Endothelial cell of umbilical vein (primary cell): ENCODE measurements around the gene COL17A1. TPM values are rescaled to one million over a fixed set of nuclear protein-coding genes. Genes with fewer than 3 reads are reported as not detected.
A peak's percentile ranks its signal among the peaks of the same experiment; 100 is the strongest.

Experiments used
- BruUV-seq: library from RNA; stranded (reverse); fragments of 400-500 nt; replicated peaks from 2 replicates; lab custom pipeline; 2021; lab: Mats Ljungman, UMichigan
- CTCF ChIA-PET: fragments of 300-600, 350-600 bp; sonication (Branson Sonifier 250); formaldehyde crosslinking; loops from one replicate; lab custom pipeline; 2021; ENCODE audit warnings: antibody characterized with exemption, inconsistent platforms; lab: Charles Lee
- POLR2A ChIA-PET: fragments of 300-600, 350-600 bp; sonication (Branson Sonifier 250); formaldehyde crosslinking; loops from one replicate; lab custom pipeline; 2021; ENCODE audit warnings: antibody characterized with exemption, inconsistent platforms; lab: Charles Lee
- DNase-seq: peaks from one replicate; pipeline ENCODE4 v3.0.0-alpha.2; 2011; ENCODE audit warnings: low read depth, low spot score
- FAIRE-seq: peaks from 2 replicates; lab custom pipeline; 2011; peaks lifted over from hg19 to GRCh38; lab: Jason Lieb, UNC
- H2AFZ ChIP-seq: 2 replicates; pipeline ENCODE4 v1.6.0; 2012; ENCODE audit warnings: low read depth, low read length, control low read depth, inconsistent platforms
- H3K27ac ChIP-seq: 2 replicates; pipeline ENCODE4 v1.5.1; 2011; ENCODE audit warnings: low read depth, mild to moderate bottlenecking, control low read depth, low read length, moderate library complexity; ENCODE audit not compliant: insufficient read depth
- H3K27me3 ChIP-seq, 2 experiments: 2 replicates each; pipeline versions ENCODE4 v1.6.0 to v1.6.1; 2011; ENCODE audit warnings: low read length in 2 of 2, mixed read lengths in 1 of 2; ENCODE audit not compliant: control insufficient read depth in 2 of 2, insufficient read depth in 2 of 2
- H3K36me3 ChIP-seq, 2 experiments: 2 replicates in 1 of 2; 3 replicates in 1 of 2; pipeline ENCODE4 v1.5.1; 2011; ENCODE audit warnings: low read length in 2 of 2, mild to moderate bottlenecking in 1 of 2, moderate library complexity in 1 of 2; ENCODE audit not compliant: control insufficient read depth in 2 of 2, insufficient read depth in 2 of 2; ENCODE audit errors: extremely low read depth in 1 of 2
- H3K4me1 ChIP-seq: 3 replicates; pipeline ENCODE4 v1.5.1; 2011; ENCODE audit warnings: mild to moderate bottlenecking, low read length; ENCODE audit not compliant: control insufficient read depth, insufficient read depth; ENCODE audit errors: extremely low read depth
- H3K4me2 ChIP-seq: 2 replicates; pipeline ENCODE4 v1.6.1; 2011; ENCODE audit warnings: low read length, control low read depth, mixed read lengths; ENCODE audit not compliant: insufficient read depth
- H3K4me3 ChIP-seq, 3 experiments: fragments of 200-600 bp in 1 of 3; sonication (generic), shearing (Covaris generic) in 1 of 3; replicated peaks in 1 of 3; 2 replicates each; pipeline ENCODE4 v1.5.1; 2011 to 2016; ENCODE audit warnings: control low read depth in 3 of 3, low read length in 3 of 3, mild to moderate bottlenecking in 2 of 3, inconsistent platforms in 1 of 3, low read depth in 1 of 3, moderate library complexity in 1 of 3; ENCODE audit not compliant: insufficient read depth in 1 of 3
- H3K79me2 ChIP-seq: 2 replicates; pipeline ENCODE4 v1.6.0; 2012; ENCODE audit warnings: low read length, inconsistent platforms; ENCODE audit not compliant: control insufficient read depth, insufficient read depth
- H3K9ac ChIP-seq: replicated peaks from 2 replicates; pipeline ENCODE3; 2011; ENCODE audit warnings: low read length, control low read depth; ENCODE audit not compliant: insufficient read depth; ENCODE audit errors: extremely low read depth
- H3K9me1 ChIP-seq: replicated peaks from 3 replicates; pipeline ENCODE4 v1.6.0; 2011; ENCODE audit warnings: mild to moderate bottlenecking, low read length; ENCODE audit not compliant: control insufficient read depth, insufficient read depth; ENCODE audit errors: extremely low read depth
- H3K9me3 ChIP-seq: replicated peaks from 2 replicates; pipeline ENCODE4 v1.5.1; 2012; ENCODE audit warnings: low read length, inconsistent platforms; ENCODE audit not compliant: control insufficient read depth, insufficient read depth
- H4K20me1 ChIP-seq: replicated peaks from 2 replicates; pipeline ENCODE3; 2011; ENCODE audit warnings: mild to moderate bottlenecking, low read length; ENCODE audit not compliant: control insufficient read depth, insufficient read depth; ENCODE audit errors: extremely low read depth
- CTCF ChIP-seq, 2 donors: IDR thresholded peaks; 1 replicate in 1 of 2; 2 replicates in 1 of 2; pipeline ENCODE4 v1.5.1; 2011; ENCODE audit warnings: low read length in 2 of 2, mild to moderate bottlenecking in 2 of 2, moderate library complexity in 2 of 2, control low read depth in 1 of 2, inconsistent platforms in 1 of 2, low read depth in 1 of 2; ENCODE audit not compliant: insufficient read depth in 1 of 2; ENCODE audit errors: extremely low read depth in 1 of 2
- EZH2 ChIP-seq: IDR thresholded peaks from 2 replicates; pipeline ENCODE4 v1.6.1; 2012; ENCODE audit warnings: borderline replicate concordance, low read depth, mild to moderate bottlenecking, moderate library complexity, low read length, inconsistent platforms; ENCODE audit not compliant: severe bottlenecking
- FOS ChIP-seq: IDR thresholded peaks from 2 replicates; pipeline ENCODE4 v1.6.1; 2011; ENCODE audit warnings: mild to moderate bottlenecking, low read length, moderate library complexity, borderline replicate concordance; ENCODE audit not compliant: insufficient read depth
- GATA2 ChIP-seq: IDR thresholded peaks from 2 replicates; pipeline ENCODE4 v1.7.0; 2011; ENCODE audit warnings: low read depth, mild to moderate bottlenecking, moderate library complexity, mixed read lengths, low read length; ENCODE audit not compliant: insufficient read length, insufficient read depth
- JUN ChIP-seq: IDR thresholded peaks from 2 replicates; pipeline ENCODE4 v1.6.1; 2011; ENCODE audit warnings: borderline replicate concordance, low read depth; ENCODE audit not compliant: insufficient read length, insufficient read depth
- MAX ChIP-seq: IDR thresholded peaks from 2 replicates; pipeline ENCODE4 v1.6.1; 2011; ENCODE audit not compliant: insufficient read depth, insufficient read length
- MYC ChIP-seq: IDR thresholded peaks from one replicate; pipeline ENCODE4 v1.6.1; 2011; ENCODE audit warnings: mild to moderate bottlenecking, low read depth, low read length
- POLR2A ChIP-seq: IDR thresholded peaks from 2 replicates; pipeline ENCODE4 v1.6.1; 2012; ENCODE audit warnings: low read depth, mild to moderate bottlenecking, control low read depth, low read length
- POLR2AphosphoS5 ChIP-seq: IDR thresholded peaks from 2 replicates; pipeline ENCODE4 v1.6.1; 2012; ENCODE audit warnings: low read depth, mild to moderate bottlenecking, control low read depth, low read length, moderate library complexity; ENCODE audit not compliant: insufficient read depth
- dilution Hi-C: fragments of 300-500 bp; cut with MboI; formaldehyde crosslinking; loops from one replicate; pipeline ENCODE4 v1.15.0; 2019; ENCODE audit warnings: low sequenced_read_pairs; ENCODE audit not compliant: extremely low pct_ligation_motif_present
- intact Hi-C: fragments of 100-400 bp; cut with micrococcal nuclease; formaldehyde crosslinking; loops from one replicate; pipeline ENCODE4 v1.10.0; 2022
- polyA plus RNA-seq, 4 experiments: library from polyadenylated mRNA; depleted of rRNA in 3 of 4; stranded (reverse) in 3 of 4; unstranded in 1 of 4; fragments of >200 nt; gene quantifications; 2 replicates each; pipeline versions ENCODE4 v1.2.1 to v1.2.3, GENCODE V29; 2011 to 2012; ENCODE audit warnings: missing spikeins in 1 of 4
- total RNA-seq: library from RNA; stranded (reverse); gene quantifications from 2 replicates; pipeline ENCODE4 v1.2.3, GENCODE V29; 2021

Gene COL17A1
- total and polyA plus RNA-seq, 2 donors (not counting 3 experiments of a cell fraction or from before 2014, with no cell fraction given) = 0.57 to 1.3 TPM

- ChIA-PET POLR2A (no interaction called here), CTCF (interaction anchor here (0.7 to 4.4 kb wide), 8 partner anchors 9 to 193 kb away, joined by 3 to 34 read pairs (median 8); partner anchors contain the start of gene SFR1)
- H3K27ac ChIP-seq = no peak overlapping the region
- no peak overlapping the region for H2AFZ ChIP-seq
- DNase-seq (peak; percentile 45), FAIRE-seq (peak; percentile 85)
- H3K4me2 ChIP-seq = no peak overlapping the region
- no peaks in the 10 kb centered on the region for H3K27me3 ChIP-seq
- H4K20me1 ChIP-seq = no peaks in the 10 kb centered on the region
- H3K4me1 ChIP-seq = peaks cover 18% of the 10 kb centered on the region
- intact Hi-C loops (loop anchor here (1.0 to 2.0 kb wide), 4 partner anchors 35 to 192 kb away; partner anchors contain the start of gene SLK), dilution Hi-C loops (no loop called here)
- no peak for TF ChIP-seq MAX
- TF ChIP-seq CTCF (IDR thresholded peaks at IDR 0.05; ENCODE audit: extremely low read depth in 1 of 2, insufficient read depth in 1 of 2, low read depth in 1 of 2, low read length in 2 of 2) = peak; percentile 46 to 49
- no peaks in the 10 kb centered on the region for H3K36me3 ChIP-seq
- H3K4me3 ChIP-seq = no peak overlapping the region
- no peaks in the 10 kb centered on the region for H3K9me3 ChIP-seq
- H3K79me2 ChIP-seq = no peaks in the 10 kb centered on the region
- H3K9me1 ChIP-seq = no peaks in the 10 kb centered on the region
- BruUV-seq = no TSS peak
- no peak overlapping the region for H3K9ac ChIP-seq
These were observed 4.9 kb downstream of the COL17A1 start for GRCh38 chr10:104080762-104081161.

GRCh38 chr10:104077663-104078151 is 8.0 kb downstream of the COL17A1 start:
- Histone ChIP-seq H3K27me3 (no peaks in the 10 kb centered on the region), H3K36me3 (no peaks in the 10 kb centered on the region), H4K20me1 (no peaks in the 10 kb centered on the region), H3K79me2 (no peaks in the 10 kb centered on the region), H3K27ac (no peak overlapping the region), H3K9me1 (no peaks in the 10 kb centered on the region), H3K9ac (no peak overlapping the region), H3K4me2 (peak overlapping the region; percentile 36), H3K9me3 (no peaks in the 10 kb centered on the region), H3K4me3 (no peak overlapping the region), H3K4me1 (peaks cover 18% of the 10 kb centered on the region), H2AFZ (peak overlapping the region; percentile 45)
- DNase-seq = no peak
- POLR2A ChIA-PET = no interaction called here
- TF ChIP-seq MAX (no peak), CTCF (IDR thresholded peaks at IDR 0.05; ENCODE audit: extremely low read depth in 1 of 2, insufficient read depth in 1 of 2, low read depth in 1 of 2, low read length in 2 of 2) (no peak), JUN (no peak), MYC (no peak), GATA2 (no peak), POLR2AphosphoS5 (no peak), EZH2 (no peak), POLR2A (no peak), FOS (no peak)
- no peak for FAIRE-seq
- no TSS peak for BruUV-seq
- dilution Hi-C loops = no loop called here
- CTCF ChIA-PET = interaction anchor here (0.8 to 2.5 kb wide), 4 partner anchors 17 to 46 kb away, joined by 3 to 7 read pairs (median 6); partner anchors contain the start of gene SFR1
- intact Hi-C loops = loop anchor here (1.0 to 2.0 kb wide), 2 partner anchors 23 to 28 kb away; no protein-coding TSS in a partner anchor
